DOHH2 (cell line): Measurements from ENCODE around the gene FAM135A.

Experiments used
- CTCF ChIP-seq: fragments of 200-600 bp; sonication (generic); IDR thresholded peaks from one replicate; pipeline ENCODE4 v1.5.1; 2014; ENCODE audit warnings: antibody characterized with exemption, mild to moderate bottlenecking, low read depth, low read length; ENCODE audit not compliant: poor library complexity, severe bottlenecking
- EZH2phosphoT487 ChIP-seq: fragments of 200-600 bp; sonication (generic); IDR thresholded peaks from 2 replicates; pipeline ENCODE4 v1.6.1; 2017; ENCODE audit warnings: borderline replicate concordance, mild to moderate bottlenecking, antibody characterized with exemption, low read length, moderate library complexity, mixed read lengths

GRCh38 chr6:70424291-70424690 lies 11.0 kb downstream of the FAM135A start:
- no peak for TF ChIP-seq CTCF
- TF ChIP-seq EZH2phosphoT487, result no peak
